ENCODE data around the gene TAGAP.
"Not testable (repeated sequence)": the region's sequence is repeated elsewhere in the genome, so short reads cannot be mapped to it uniquely, and the experiment has no call there.

Gene TAGAP

DNA sequence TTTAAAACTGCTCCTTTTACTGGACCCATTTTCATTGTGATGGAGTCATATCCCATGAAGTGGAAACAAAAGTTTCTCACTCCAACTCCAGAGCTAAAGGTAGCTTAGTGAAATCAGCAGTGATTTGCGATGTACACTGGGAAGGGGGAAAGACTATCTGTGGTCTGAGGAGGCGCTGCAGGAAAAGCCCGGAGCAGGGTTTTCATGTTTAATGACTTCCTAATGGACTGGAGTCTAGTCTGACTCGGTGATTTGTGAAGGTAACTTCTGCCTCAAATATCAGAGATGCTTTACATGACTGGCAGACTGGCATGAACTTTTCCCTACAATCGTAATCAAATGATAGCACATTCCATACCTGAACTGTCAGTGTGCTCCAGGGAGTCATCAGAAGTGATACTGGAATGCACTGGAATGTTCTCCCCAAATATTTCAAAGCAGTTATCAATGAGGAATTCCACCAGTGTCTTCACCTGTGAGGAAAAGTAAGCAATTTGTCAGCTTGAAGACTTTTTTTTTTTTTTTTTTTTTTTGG is 7.0 kb downstream of the TAGAP start:
- no peak for TF ChIP-seq CTCF (IDR thresholded peaks at IDR 0.05; ENCODE audit: extremely low read depth, missing control alignments)
- DNase-seq (ENCODE audit: low spot score) = no peak

DNA sequence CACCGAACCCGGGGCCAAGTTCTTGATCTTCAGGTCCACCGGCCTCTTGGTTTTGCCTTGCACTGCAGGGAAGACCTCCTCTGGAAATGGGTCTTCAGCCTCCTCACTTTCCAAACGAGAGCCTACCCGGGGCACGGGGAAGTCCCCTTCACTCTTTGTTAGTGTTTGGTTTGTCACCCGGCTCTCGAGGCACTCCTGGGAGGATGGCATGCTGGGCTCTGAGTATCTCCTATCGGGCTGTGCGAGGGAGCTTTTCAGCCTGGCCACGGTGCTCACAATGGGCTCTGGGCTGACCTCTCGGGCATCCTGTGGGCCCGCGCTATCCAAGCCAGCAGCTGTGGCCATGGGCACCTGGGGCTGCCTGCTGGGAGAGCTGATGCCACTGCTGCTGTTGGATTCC is 8.1 kb downstream of the TAGAP start:
- TF ChIP-seq CTCF (IDR thresholded peaks at IDR 0.05; ENCODE audit: extremely low read depth, missing control alignments) = no peak
- DNase-seq (ENCODE audit: low spot score) = no peak

DNA sequence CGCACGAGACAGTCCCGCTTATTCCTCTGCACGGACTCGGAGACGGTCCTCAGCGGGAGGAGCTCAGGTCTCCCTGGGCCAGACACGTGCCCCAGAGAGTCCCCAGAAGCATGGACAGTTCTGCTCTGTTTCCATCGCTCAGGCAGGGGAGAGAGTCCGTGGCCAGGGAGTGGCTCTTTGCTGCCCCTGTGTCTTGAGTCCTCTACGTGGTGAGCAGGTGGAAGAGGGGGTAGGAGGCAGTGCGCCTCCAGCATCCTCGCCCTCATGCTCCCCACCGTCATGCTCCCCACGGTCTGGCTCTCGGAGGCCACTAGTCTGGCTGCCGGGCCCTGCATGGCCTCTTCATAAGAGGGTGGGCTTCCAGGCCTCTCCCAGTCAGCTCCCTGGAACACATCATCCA is 8.9 kb downstream of the TAGAP start:
- DNase-seq (ENCODE audit: low spot score) = no peak
- TF ChIP-seq CTCF (IDR thresholded peaks at IDR 0.05; ENCODE audit: extremely low read depth, missing control alignments) = no peak

GRCh38 chr6:159033160-159034049 is 11.4 kb downstream of the TAGAP start:
- DNase-seq (ENCODE audit: low spot score) = no peak
- TF ChIP-seq CTCF (IDR thresholded peaks at IDR 0.05; ENCODE audit: extremely low read depth, missing control alignments) = no peak

DNA sequence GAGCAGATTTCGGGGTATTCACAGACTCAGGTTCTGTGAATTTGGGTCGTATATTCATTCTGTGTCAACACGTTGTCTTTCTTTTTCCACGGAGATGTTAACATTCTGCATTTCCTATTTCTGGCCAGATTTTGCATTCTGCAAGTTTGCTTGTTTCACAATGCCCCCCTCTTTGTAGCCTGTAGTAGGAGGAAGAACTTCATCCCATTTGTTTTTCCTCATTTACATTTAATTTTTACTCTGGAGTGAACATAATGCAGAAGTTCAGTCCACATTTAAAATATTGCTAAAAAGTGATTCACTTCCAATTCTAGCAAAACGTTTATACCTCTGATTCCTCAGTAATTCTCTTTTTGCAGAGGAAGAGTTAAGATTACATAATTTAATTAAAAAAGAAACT is 12.9 kb downstream of the TAGAP start:
- DNase-seq (ENCODE audit: low spot score) = no peak
- TF ChIP-seq CTCF (IDR thresholded peaks at IDR 0.05; ENCODE audit: extremely low read depth, missing control alignments) = no peak

- TF ChIP-seq CTCF (IDR thresholded peaks at IDR 0.05; ENCODE audit: extremely low read depth, missing control alignments) = no peak
- DNase-seq (ENCODE audit: low spot score) = no peak
These were observed 14.6 kb downstream of the TAGAP start for GRCh38 chr6:159030168-159030567.

DNA sequence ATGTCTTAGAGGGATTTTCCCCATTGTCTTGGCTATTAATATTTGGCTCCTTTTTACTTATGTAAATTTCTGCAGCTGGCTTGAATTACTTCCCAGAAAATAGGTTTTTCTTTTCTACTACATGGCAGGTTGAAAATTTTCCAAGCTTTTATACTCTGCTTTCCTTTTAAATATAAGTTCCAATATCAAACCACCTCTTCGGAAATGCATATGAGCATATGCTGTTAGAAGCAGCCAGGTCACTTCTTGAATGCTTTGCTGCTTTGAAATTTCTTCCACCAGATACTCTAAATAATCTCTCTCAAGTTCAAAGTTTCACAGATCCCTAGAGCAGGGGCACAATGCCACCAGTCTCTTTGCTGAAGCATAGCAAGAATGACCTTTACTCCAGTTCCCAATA is 19.6 kb downstream of the TAGAP start:
- not testable (repeated sequence) for DNase-seq (ENCODE audit: low spot score)

GRCh38 chr6:159023893-159024292 is 20.9 kb downstream of the TAGAP start:
- no peak for TF ChIP-seq CTCF (IDR thresholded peaks at IDR 0.05; ENCODE audit: extremely low read depth, missing control alignments)
- no peak for DNase-seq (ENCODE audit: low spot score)
